ENCODE measurements around the gene AP1S2. TPM values are rescaled to one million over a fixed set of nuclear protein-coding genes. Genes with fewer than 3 reads are reported as not detected.
"Not testable (repeated sequence)": the region's sequence is repeated elsewhere in the genome, so short reads cannot be mapped to it uniquely, and the experiment has no call there.

AP1S2 gene
- 10 to 100 TPM; 17.4 to 18.0 TPM for total RNA-seq

GRCh38 chrX:15854712-15855567, at the start of gene AP1S2:
Gene AP1S2, minus strand, starts transcription at chrX:15854813. Its CDS starts 2,289 bp downstream, at chrX:15852524.
- Mint-ChIP-seq H3K4me3 (peak within 1 kb of the TSS; percentile 88), H3K9me3 (no peaks in the 10 kb centered on the region), H3K27ac (peak within 1 kb of the TSS; percentile 95), H3K36me3 (ENCODE audit: low read depth) (peaks cover 4% of the 10 kb centered on the region), H3K27me3 (ENCODE audit: low read depth) (no peaks in the 10 kb centered on the region), H3K4me1 (ENCODE audit: low read depth) (peaks cover 20% of the 10 kb centered on the region)
- intact Hi-C loops (cut with micrococcal nuclease) = loop anchor here (1.0 to 10.0 kb wide), 15 partner anchors 38 to 1020 kb away; partner anchors contain the start of genes CA5B, GRPR, PIR and RBBP7
- DNase-seq = peak; percentile 91
- CTCF ChIA-PET = no interaction called here

- H3K27ac Mint-ChIP-seq = no peak overlapping the region
- no peak overlapping the region for H3K4me3 Mint-ChIP-seq
- CTCF ChIA-PET = interaction anchor here (0.7 kb wide), 2 partner anchors 28 to 37 kb away, joined by 3 to 4 read pairs; no protein-coding TSS in a partner anchor
- peaks cover 2% of the 10 kb centered on the region for H3K9me3 Mint-ChIP-seq
- H3K4me1 Mint-ChIP-seq (ENCODE audit: low read depth) = no peaks in the 10 kb centered on the region
- H3K27me3 Mint-ChIP-seq (ENCODE audit: low read depth) = no peaks in the 10 kb centered on the region
- H3K36me3 Mint-ChIP-seq (ENCODE audit: low read depth) = no peaks in the 10 kb centered on the region
- peak; percentile 14 for DNase-seq
- intact Hi-C loops (cut with micrococcal nuclease) = no loop called here
Measured at GRCh38 chrX:15903186-15903681, 48.6 kb upstream of the AP1S2 start.

- H3K27ac Mint-ChIP-seq = no peak overlapping the region
- H3K27me3 Mint-ChIP-seq (ENCODE audit: low read depth) = no peaks in the 10 kb centered on the region
- no peaks in the 10 kb centered on the region for H3K36me3 Mint-ChIP-seq (ENCODE audit: low read depth)
- H3K4me3 Mint-ChIP-seq = no peak overlapping the region
- H3K4me1 Mint-ChIP-seq (ENCODE audit: low read depth) = no peaks in the 10 kb centered on the region
- intact Hi-C loops (cut with micrococcal nuclease) = no loop called here
- CTCF ChIA-PET = no interaction called here
- no peaks in the 10 kb centered on the region for H3K9me3 Mint-ChIP-seq
- no peak for DNase-seq
Measured at GRCh38 chrX:15895334-15895733, 40.7 kb upstream of the AP1S2 start.

GRCh38 chrX:15894724-15895123, 40.1 kb upstream of the AP1S2 start:
- Mint-ChIP-seq H3K9me3 (no peaks in the 10 kb centered on the region), H3K4me3 (no peak overlapping the region), H3K4me1 (ENCODE audit: low read depth) (no peaks in the 10 kb centered on the region), H3K27ac (no peak overlapping the region), H3K36me3 (ENCODE audit: low read depth) (no peaks in the 10 kb centered on the region), H3K27me3 (ENCODE audit: low read depth) (no peaks in the 10 kb centered on the region)
- CTCF ChIA-PET = no interaction called here
- intact Hi-C loops (cut with micrococcal nuclease) = no loop called here
- DNase-seq = no peak

GRCh38 chrX:15890463-15890862, 35.9 kb upstream of the AP1S2 start:
- H3K4me1 Mint-ChIP-seq (ENCODE audit: low read depth) = no peaks in the 10 kb centered on the region
- H3K27ac Mint-ChIP-seq = no peak overlapping the region
- CTCF ChIA-PET = no interaction called here
- H3K9me3 Mint-ChIP-seq = no peaks in the 10 kb centered on the region
- no peaks in the 10 kb centered on the region for H3K36me3 Mint-ChIP-seq (ENCODE audit: low read depth)
- H3K27me3 Mint-ChIP-seq (ENCODE audit: low read depth) = no peaks in the 10 kb centered on the region
- H3K4me3 Mint-ChIP-seq = no peak overlapping the region
- intact Hi-C loops (cut with micrococcal nuclease) = no loop called here
- DNase-seq = no peak

GRCh38 chrX:15888062-15888461, 33.4 kb upstream of the AP1S2 start:
- no peak overlapping the region for H3K27ac Mint-ChIP-seq
- CTCF ChIA-PET = no interaction called here
- H3K27me3 Mint-ChIP-seq (ENCODE audit: low read depth) = no peaks in the 10 kb centered on the region
- no peaks in the 10 kb centered on the region for H3K9me3 Mint-ChIP-seq
- intact Hi-C loops (cut with micrococcal nuclease) = no loop called here
- H3K4me3 Mint-ChIP-seq = no peak overlapping the region
- no peaks in the 10 kb centered on the region for H3K36me3 Mint-ChIP-seq (ENCODE audit: low read depth)
- H3K4me1 Mint-ChIP-seq (ENCODE audit: low read depth) = peaks cover 1% of the 10 kb centered on the region
- no peak for DNase-seq

GRCh38 chrX:15883540-15883863, 28.9 kb upstream of the AP1S2 start:
- H3K4me1 Mint-ChIP-seq (ENCODE audit: low read depth) = peaks cover 11% of the 10 kb centered on the region
- CTCF ChIA-PET = no interaction called here
- DNase-seq = no peak
- intact Hi-C loops (cut with micrococcal nuclease) = no loop called here
- peaks cover 2% of the 10 kb centered on the region for H3K36me3 Mint-ChIP-seq (ENCODE audit: low read depth)
- H3K27me3 Mint-ChIP-seq (ENCODE audit: low read depth) = no peaks in the 10 kb centered on the region
- H3K9me3 Mint-ChIP-seq = peaks cover 2% of the 10 kb centered on the region
- H3K27ac Mint-ChIP-seq = no peak overlapping the region
- H3K4me3 Mint-ChIP-seq = no peak overlapping the region

- intact Hi-C loops (cut with micrococcal nuclease) = no loop called here
- no peaks in the 10 kb centered on the region for H3K27me3 Mint-ChIP-seq (ENCODE audit: low read depth)
- no peak for DNase-seq
- peaks cover 2% of the 10 kb centered on the region for H3K9me3 Mint-ChIP-seq
- no peak overlapping the region for H3K27ac Mint-ChIP-seq
- H3K36me3 Mint-ChIP-seq (ENCODE audit: low read depth) = peaks cover 2% of the 10 kb centered on the region
- CTCF ChIA-PET = interaction anchor here (1.0 kb wide), 1 partner anchor 196 kb away, joined by 3 read pairs; no protein-coding TSS in a partner anchor
- peaks cover 16% of the 10 kb centered on the region for H3K4me1 Mint-ChIP-seq (ENCODE audit: low read depth)
- no peak overlapping the region for H3K4me3 Mint-ChIP-seq
Measured at GRCh38 chrX:15882704-15883539, 28.3 kb upstream of the AP1S2 start.

- H3K27ac Mint-ChIP-seq = no peak overlapping the region
- no peak for DNase-seq
- H3K9me3 Mint-ChIP-seq = peaks cover 2% of the 10 kb centered on the region
- no peaks in the 10 kb centered on the region for H3K27me3 Mint-ChIP-seq (ENCODE audit: low read depth)
- peaks cover 16% of the 10 kb centered on the region for H3K4me1 Mint-ChIP-seq (ENCODE audit: low read depth)
- H3K4me3 Mint-ChIP-seq = no peak overlapping the region
- CTCF ChIA-PET = no interaction called here
- peaks cover 2% of the 10 kb centered on the region for H3K36me3 Mint-ChIP-seq (ENCODE audit: low read depth)
- intact Hi-C loops (cut with micrococcal nuclease) = no loop called here
Measured at GRCh38 chrX:15881381-15881897, 26.8 kb upstream of the AP1S2 start.

GRCh38 chrX:15877914-15878313, 23.3 kb upstream of the AP1S2 start:
- DNase-seq; CTCF ChIA-PET; H3K27ac Mint-ChIP-seq; intact Hi-C loops (cut with micrococcal nuclease); H3K36me3 Mint-ChIP-seq (ENCODE audit: low read depth); H3K9me3 Mint-ChIP-seq; H3K27me3 Mint-ChIP-seq (ENCODE audit: low read depth); H3K4me3 Mint-ChIP-seq: not testable (repeated sequence)
- peaks cover 13% of the 10 kb centered on the region for H3K4me1 Mint-ChIP-seq (ENCODE audit: low read depth)

- Mint-ChIP-seq H3K4me1 (ENCODE audit: low read depth) (peaks cover 9% of the 10 kb centered on the region), H3K27me3 (ENCODE audit: low read depth) (no peaks in the 10 kb centered on the region), H3K36me3 (ENCODE audit: low read depth) (peaks cover 2% of the 10 kb centered on the region), H3K4me3 (no peak overlapping the region), H3K27ac (no peak overlapping the region), H3K9me3 (peaks cover 2% of the 10 kb centered on the region)
- CTCF ChIA-PET = no interaction called here
- intact Hi-C loops (cut with micrococcal nuclease) = no loop called here
- no peak for DNase-seq
Measured at GRCh38 chrX:15877380-15877779, 22.8 kb upstream of the AP1S2 start.

- Mint-ChIP-seq H3K4me1 (ENCODE audit: low read depth) (peaks cover 9% of the 10 kb centered on the region), H3K27me3 (ENCODE audit: low read depth) (no peaks in the 10 kb centered on the region), H3K9me3 (peaks cover 2% of the 10 kb centered on the region), H3K36me3 (ENCODE audit: low read depth) (peaks cover 2% of the 10 kb centered on the region), H3K4me3 (no peak overlapping the region), H3K27ac (no peak overlapping the region)
- DNase-seq = no peak
- CTCF ChIA-PET = no interaction called here
- intact Hi-C loops (cut with micrococcal nuclease) = no loop called here
Measured at GRCh38 chrX:15874672-15875071, 20.1 kb upstream of the AP1S2 start.
